B cell (primary cell): ENCODE measurements around the gene ATN1. TPM values are rescaled to one million over a fixed set of nuclear protein-coding genes. Genes with fewer than 3 reads are reported as not detected.

ENCODE experiments used
- ATAC-seq: fragments of 200-7000 bp; cut with Tn5 transposase; one replicate; pipeline ENCODE4 v1.10.0; 2021; ENCODE audit warnings: low read depth, mild to moderate bottlenecking, moderate number of reproducible peaks, moderate library complexity
- CTCF ChIA-PET: fragments of 350-600 bp; sonication (Branson Sonifier 250); formaldehyde crosslinking; loops from one replicate; lab custom pipeline; 2021; ENCODE audit warnings: antibody characterized with exemption, inconsistent platforms; lab: Charles Lee
- POLR2A ChIA-PET: fragments of 350-600 bp; sonication (Branson Sonifier 250); formaldehyde crosslinking; loops from one replicate; lab custom pipeline; 2021; ENCODE audit warnings: antibody characterized with exemption; lab: Charles Lee
- DNase-seq: peaks from one replicate; pipeline ENCODE4 v3.0.0; 2013
- H2AFZ ChIP-seq: 2 replicates; pipeline ENCODE4 v1.6.1; 2012; ENCODE audit warnings: mild to moderate bottlenecking, low read depth, low read length; ENCODE audit not compliant: insufficient read depth, poor library complexity, severe bottlenecking
- H3K27ac ChIP-seq, 2 donors: 1 replicate in 1 of 2; 2 replicates in 1 of 2; pipeline ENCODE4 v1.5.1; 2012 to 2013; ENCODE audit warnings: low read length in 2 of 2, mild to moderate bottlenecking in 2 of 2, moderate library complexity in 1 of 2
- H3K27me3 ChIP-seq, 4 experiments: fragments of 200-600 bp in 1 of 4; sonication (generic) in 1 of 4; replicated peaks in 1 of 4; 1 replicate in 2 of 4; 2 replicates in 2 of 4; pipeline versions ENCODE4 v1.6.1 to v1.7.0; 2013 to 2016; ENCODE audit warnings: low read length in 3 of 4, mild to moderate bottlenecking in 2 of 4, mixed read lengths in 1 of 4, moderate library complexity in 1 of 4; ENCODE audit not compliant: insufficient read depth in 4 of 4, control insufficient read depth in 3 of 4; ENCODE audit errors: control extremely low read depth in 1 of 4
- H3K36me3 ChIP-seq, 2 experiments: replicated peaks in 1 of 2; 1 replicate in 1 of 2; 2 replicates in 1 of 2; pipeline versions ENCODE4 v1.6.1 to v1.7.1; 2013; ENCODE audit warnings: low read length in 1 of 2; ENCODE audit not compliant: insufficient read depth in 2 of 2, control insufficient read depth in 1 of 2; ENCODE audit errors: control extremely low read depth in 1 of 2, extremely low read depth in 1 of 2
- H3K4me1 ChIP-seq, 2 donors: fragments of 200-600 bp in 1 of 2; sonication (generic) in 1 of 2; 1 replicate in 1 of 2; 2 replicates in 1 of 2; pipeline versions ENCODE4 v1.5.1 to v1.6.1; 2013 to 2017; ENCODE audit warnings: low read length in 2 of 2; ENCODE audit not compliant: control insufficient read depth in 2 of 2, insufficient read depth in 2 of 2
- H3K4me2 ChIP-seq: replicated peaks from 2 replicates; pipeline ENCODE3; 2012; ENCODE audit warnings: mild to moderate bottlenecking, low read depth, low read length; ENCODE audit not compliant: poor library complexity, severe bottlenecking
- H3K4me3 ChIP-seq, 5 experiments: fragments of 200-600 bp in 1 of 5; sonication (generic) in 1 of 5; 1 replicate in 3 of 5; 2 replicates in 2 of 5; pipeline versions ENCODE4 v1.5.1 to v1.7.0; 2011 to 2016; ENCODE audit warnings: low read length in 4 of 5, mild to moderate bottlenecking in 4 of 5, low read depth in 2 of 5, control low read depth in 1 of 5, moderate library complexity in 1 of 5; ENCODE audit not compliant: insufficient read depth in 1 of 5; ENCODE audit errors: control extremely low read depth in 1 of 5, extremely low read depth in 1 of 5
- H3K79me2 ChIP-seq: fragments of 200-600 bp; sonication (generic); one replicate; pipeline ENCODE4 v1.6.0; 2016; ENCODE audit warnings: low read length; ENCODE audit not compliant: control insufficient read depth, insufficient read depth
- H3K9ac ChIP-seq: fragments of 200-600 bp; sonication (generic); 2 replicates; pipeline ENCODE4 v1.6.1; 2017; ENCODE audit warnings: mild to moderate bottlenecking, low read length, moderate library complexity
- H3K9me3 ChIP-seq, 3 donors: one replicate each; pipeline versions ENCODE4 v1.6.1 to v1.7.1; 2013; ENCODE audit warnings: low read length in 2 of 3; ENCODE audit not compliant: control insufficient read depth in 2 of 3, insufficient read depth in 1 of 3; ENCODE audit errors: control extremely low read depth in 1 of 3
- H4K20me1 ChIP-seq: 2 replicates; pipeline ENCODE4 v1.6.0; 2012; ENCODE audit warnings: mild to moderate bottlenecking, low read length; ENCODE audit not compliant: insufficient read depth, control insufficient read depth, poor library complexity, severe bottlenecking
- H3K27ac Mint-ChIP-seq: one replicate; pipeline ENCODE4 v1.8.0; 2021; ENCODE audit warnings: mixed read lengths
- H3K27me3 Mint-ChIP-seq: one replicate; pipeline ENCODE4 v1.8.0; 2021; ENCODE audit warnings: mixed read lengths
- H3K4me1 Mint-ChIP-seq: one replicate; pipeline ENCODE4 v1.8.0; 2021; ENCODE audit warnings: mixed read lengths
- H3K4me3 Mint-ChIP-seq: one replicate; pipeline ENCODE4 v1.8.0; 2021; ENCODE audit warnings: mixed read lengths
- H3K9me3 Mint-ChIP-seq: one replicate; pipeline ENCODE4 v1.8.0; 2022; ENCODE audit warnings: mixed read lengths; ENCODE audit not compliant: insufficient read depth
- EZH2 ChIP-seq: IDR thresholded peaks from 2 replicates; pipeline ENCODE4 v1.6.1; 2012; ENCODE audit warnings: borderline replicate concordance, low read depth, mild to moderate bottlenecking, moderate library complexity, low read length; ENCODE audit not compliant: insufficient read depth, poor library complexity, severe bottlenecking
- WGBS: methylation state at CpG from one replicate; pipeline ENCODE4 v1.1.5; 2013; ENCODE audit warnings: missing lambda C conversion rate; ENCODE audit not compliant: insufficient coverage; 5-methylcytosine and 5-hydroxymethylcytosine counted together
- intact Hi-C: fragments of 100-400 bp; cut with micrococcal nuclease; formaldehyde crosslinking; loops from one replicate; pipeline ENCODE4 v1.10.0; 2022
- polyA plus RNA-seq: library from polyadenylated mRNA; depleted of rRNA; stranded (reverse); fragments of >200 nt; gene quantifications from 2 replicates; pipeline ENCODE4 v1.2.3, GENCODE V29; 2012
- total RNA-seq, 2 donors: library from RNA; stranded (reverse); fragments of 120-200 nt in 1 of 2; gene quantifications; 1 replicate in 1 of 2; 2 replicates in 1 of 2; pipeline versions ENCODE4 v1.2.3 to v1.2.4, GENCODE V29; 2013 to 2022
- TF ChIP-seq, protein P1 (sequence below): fragments of 200-600 bp; IDR thresholded peaks from one replicate; pipeline ENCODE4 v1.8.0; 2022; ENCODE audit warnings: antibody characterized with exemption, mild to moderate bottlenecking

The ATN1 gene
- total and polyA plus RNA-seq, 2 donors (not counting 1 experiment from before 2014, with no cell fraction given) = 21.0 to 50.8 TPM

DNA sequence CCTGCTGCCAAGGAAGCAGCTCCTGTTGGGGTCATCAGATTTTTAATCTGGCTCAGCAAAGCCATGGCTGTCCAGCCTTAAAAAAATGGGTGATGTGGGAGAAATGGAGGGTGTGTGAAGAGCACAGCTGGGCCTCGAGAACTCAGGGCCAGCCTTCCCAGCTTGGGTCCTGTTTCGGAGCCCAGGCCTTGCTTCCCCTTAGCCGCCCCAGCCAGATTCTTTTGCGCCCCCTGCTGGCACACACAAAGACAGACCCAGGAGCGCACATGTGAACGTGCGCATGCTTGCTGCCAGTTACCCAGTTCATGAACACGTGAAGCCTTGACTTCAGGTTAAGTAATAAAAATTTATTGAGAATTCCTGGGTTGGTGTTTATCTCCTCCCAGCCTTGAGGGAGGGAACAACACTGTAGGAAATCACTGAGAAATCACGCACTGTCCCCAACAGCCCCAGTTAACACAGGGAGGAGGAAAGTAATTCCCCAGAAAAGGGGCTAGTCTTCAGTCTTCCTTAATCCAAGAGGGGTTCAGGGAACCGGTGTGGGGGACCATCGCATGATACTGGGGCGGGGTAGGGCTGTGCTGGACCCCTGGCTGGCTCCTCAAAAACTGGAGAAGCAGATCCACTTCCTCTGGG is 37.4 kb downstream of the ATN1 start:
- TF ChIP-seq, protein P1, sequence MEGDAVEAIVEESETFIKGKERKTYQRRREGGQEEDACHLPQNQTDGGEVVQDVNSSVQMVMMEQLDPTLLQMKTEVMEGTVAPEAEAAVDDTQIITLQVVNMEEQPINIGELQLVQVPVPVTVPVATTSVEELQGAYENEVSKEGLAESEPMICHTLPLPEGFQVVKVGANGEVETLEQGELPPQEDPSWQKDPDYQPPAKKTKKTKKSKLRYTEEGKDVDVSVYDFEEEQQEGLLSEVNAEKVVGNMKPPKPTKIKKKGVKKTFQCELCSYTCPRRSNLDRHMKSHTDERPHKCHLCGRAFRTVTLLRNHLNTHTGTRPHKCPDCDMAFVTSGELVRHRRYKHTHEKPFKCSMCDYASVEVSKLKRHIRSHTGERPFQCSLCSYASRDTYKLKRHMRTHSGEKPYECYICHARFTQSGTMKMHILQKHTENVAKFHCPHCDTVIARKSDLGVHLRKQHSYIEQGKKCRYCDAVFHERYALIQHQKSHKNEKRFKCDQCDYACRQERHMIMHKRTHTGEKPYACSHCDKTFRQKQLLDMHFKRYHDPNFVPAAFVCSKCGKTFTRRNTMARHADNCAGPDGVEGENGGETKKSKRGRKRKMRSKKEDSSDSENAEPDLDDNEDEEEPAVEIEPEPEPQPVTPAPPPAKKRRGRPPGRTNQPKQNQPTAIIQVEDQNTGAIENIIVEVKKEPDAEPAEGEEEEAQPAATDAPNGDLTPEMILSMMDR = peak; percentile 88
- no peak for TF ChIP-seq EZH2
- no peaks in the 10 kb centered on the region for H3K9me3 ChIP-seq
- no peak overlapping the region for H2AFZ ChIP-seq
- H3K4me3 Mint-ChIP-seq = no peak overlapping the region
- peaks cover 63% of the 10 kb centered on the region for H3K4me1 Mint-ChIP-seq
- no peaks in the 10 kb centered on the region for H3K9me3 Mint-ChIP-seq
- H3K27ac Mint-ChIP-seq = peak overlapping the region; percentile 91
- ChIA-PET POLR2A (interaction anchor here (0.6 to 18.2 kb wide), 4 partner anchors 10 to 95 kb away, joined by 3 to 662 read pairs (median 4); partner anchors contain the start of genes C12orf57, PTPN6, RNU7-1 and SPSB2), CTCF (interaction anchor here (0.9 to 13.5 kb wide), 16 partner anchors 10 to 154 kb away, joined by 3 to 944 read pairs (median 6); partner anchors contain the start of genes C12orf57, C1RL, LPCAT3 and PTPN6)
- no peak overlapping the region for H3K9ac ChIP-seq
- H3K4me2 ChIP-seq = peak overlapping the region; percentile 36
- 30% methylated on average over 6 of the region's 12 CpGs for WGBS
- peaks cover 58 to 69% of the 10 kb centered on the region in 2 donors for H3K4me1 ChIP-seq
- peak overlapping the region; percentile 30 to 63 for H3K27ac ChIP-seq
- H3K36me3 ChIP-seq = peaks cover 0 to 61% of the 10 kb centered on the region in 2 experiments
- H3K4me3 ChIP-seq = no peak overlapping the region
- H3K27me3 ChIP-seq = no peaks in the 10 kb centered on the region
- ATAC-seq = peak; percentile 57
- H3K27me3 Mint-ChIP-seq = no peaks in the 10 kb centered on the region
- DNase-seq = peak; percentile 93
- intact Hi-C loops = loop anchor here (1.0 kb wide), 3 partner anchors 21 to 96 kb away; partner anchors contain the start of gene C12orf57
- peaks cover 14% of the 10 kb centered on the region for H4K20me1 ChIP-seq
- peaks cover 36% of the 10 kb centered on the region for H3K79me2 ChIP-seq

DNA sequence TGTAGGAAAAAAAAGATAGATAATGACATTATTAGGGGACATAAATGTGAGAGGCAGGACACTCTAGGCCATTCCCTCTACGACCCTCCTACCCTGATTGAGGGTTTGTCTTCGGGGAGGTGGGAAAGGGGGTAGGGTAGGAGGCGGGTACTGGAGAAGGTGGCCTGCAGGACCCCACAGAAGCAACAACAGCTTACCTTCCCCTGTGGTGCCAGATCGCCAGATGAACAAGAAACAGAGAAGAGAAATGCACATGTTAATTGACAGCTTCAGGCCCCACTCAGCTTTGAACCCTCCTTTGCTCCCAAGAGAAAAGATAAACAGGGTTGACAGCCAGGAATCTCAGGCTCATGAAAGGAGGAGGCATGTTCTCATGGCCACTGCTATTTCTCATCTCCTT is 38.0 kb downstream of the ATN1 start:
- no peak for ATAC-seq
- Histone ChIP-seq H3K27ac (no peak overlapping the region), H3K4me3 (no peak overlapping the region), H3K79me2 (peaks cover 34% of the 10 kb centered on the region), H3K9me3 (no peaks in the 10 kb centered on the region), H3K4me2 (no peak overlapping the region), H3K36me3 (peaks cover 0 to 56% of the 10 kb centered on the region in 2 experiments), H3K9ac (no peak overlapping the region), H3K27me3 (no peaks in the 10 kb centered on the region), H4K20me1 (peaks cover 14% of the 10 kb centered on the region), H2AFZ (no peak overlapping the region), H3K4me1 (peaks cover 52 to 63% of the 10 kb centered on the region in 2 donors)
- H3K27me3 Mint-ChIP-seq = no peaks in the 10 kb centered on the region
- TF ChIP-seq, protein P1 = no peak
- DNase-seq = no peak
- peaks cover 61% of the 10 kb centered on the region for H3K4me1 Mint-ChIP-seq
- POLR2A ChIA-PET = interaction anchor here (1.4 to 18.2 kb wide), 2 partner anchors 21 to 93 kb away, joined by 5 to 662 read pairs; partner anchors contain the start of genes C12orf57, PTPN6, RNU7-1 and SPSB2
- CTCF ChIA-PET = interaction anchor here (0.7 to 13.5 kb wide), 6 partner anchors 10 to 144 kb away, joined by 3 to 944 read pairs (median 60); partner anchors contain the start of genes C12orf57, C1RL, PTPN6 and RNU7-1
- intact Hi-C loops = loop anchor here (1.0 kb wide), 3 partner anchors 21 to 96 kb away; partner anchors contain the start of gene C12orf57
- H3K9me3 Mint-ChIP-seq = no peaks in the 10 kb centered on the region
- 70% methylated on average over 1 of the region's 4 CpGs for WGBS
- no peak overlapping the region for H3K4me3 Mint-ChIP-seq
- H3K27ac Mint-ChIP-seq = peak overlapping the region; percentile 91
